Sigmoid colon (tissue), 7 donors: ENCODE measurements around the gene ZNF81. TPM values are rescaled to one million over a fixed set of nuclear protein-coding genes. Genes with fewer than 3 reads are reported as not detected.
"Not testable (repeated sequence)": the region's sequence is repeated elsewhere in the genome, so short reads cannot be mapped to it uniquely, and the experiment has no call there.

ENCODE experiments used
- DNase-seq: peaks from one replicate; pipeline ENCODE4 v3.0.0-alpha.2; 2019
- H3K27ac ChIP-seq, 4 donors: fragments of 200-600 bp; sonication (generic); one replicate each; pipeline ENCODE4 v1.5.1; 2016 to 2019; ENCODE audit warnings: mild to moderate bottlenecking in 1 of 4
- H3K27me3 ChIP-seq, 3 donors: fragments of 200-600 bp; sonication (generic); one replicate each; pipeline ENCODE4 v1.5.1; 2019; ENCODE audit warnings: mild to moderate bottlenecking in 1 of 3
- H3K36me3 ChIP-seq, 4 donors: fragments of 200-600 bp; sonication (generic); one replicate each; pipeline ENCODE4 v1.5.1; 2016 to 2019
- H3K4me1 ChIP-seq, 4 donors: fragments of 200-600 bp; sonication (generic); one replicate each; pipeline ENCODE4 v1.5.1; 2017 to 2019
- H3K4me3 ChIP-seq, 4 donors: fragments of 200-600 bp; sonication (generic); one replicate each; pipeline ENCODE4 v1.5.1; 2017 to 2019; ENCODE audit warnings: mild to moderate bottlenecking in 2 of 4, moderate library complexity in 1 of 4
- H3K9me3 ChIP-seq, 4 donors: fragments of 200-600 bp in 3 of 4; sonication (generic) in 3 of 4; one replicate each; pipeline versions ENCODE4 v1.5.1 to v1.6.1; 2013 to 2019
- CTCF ChIP-seq, 4 experiments: fragments of 450-650 bp in 3 of 4; fragments of 200-600 bp in 1 of 4; IDR thresholded peaks; one replicate each; pipeline ENCODE4 v1.5.1; 2016 to 2019; ENCODE audit warnings: antibody characterized with exemption in 4 of 4, mild to moderate bottlenecking in 3 of 4, moderate library complexity in 2 of 4
- EP300 ChIP-seq, 4 donors: sonication (generic); formaldehyde crosslinking; IDR thresholded peaks; one replicate each; pipeline ENCODE4 v1.6.1; 2017; ENCODE audit warnings: antibody characterized with exemption in 4 of 4
- POLR2A ChIP-seq, 2 donors: fragments of 450-650 bp; IDR thresholded peaks; one replicate each; pipeline ENCODE4 v1.6.1; 2016; ENCODE audit warnings: antibody characterized with exemption in 2 of 2, mild to moderate bottlenecking in 2 of 2, moderate library complexity in 2 of 2
- POLR2AphosphoS5 ChIP-seq, 4 donors: sonication (generic); formaldehyde crosslinking; IDR thresholded peaks; one replicate each; pipeline ENCODE4 v1.6.1; 2017; ENCODE audit warnings: antibody characterized with exemption in 4 of 4
- WGBS, 2 donors: extraction: QIAGEN DNeasy Blood & Tissue Kit; methylation state at CpG; one replicate each; pipeline ENCODE4 v1.1.7; 2013; 5-methylcytosine and 5-hydroxymethylcytosine counted together
- intact Hi-C: fragments of 100-400 bp; cut with DNase I; formaldehyde crosslinking; loops from one replicate; pipeline ENCODE4 v1.15.1; 2023
- polyA plus RNA-seq, 3 donors: library from polyadenylated mRNA; stranded (reverse); fragments of 200-250 nt; gene quantifications; one replicate each; pipeline ENCODE4 v1.2.3, GENCODE V29; 2013
- total RNA-seq, 4 donors: library from RNA; depleted of rRNA; stranded (reverse); fragments of >200 nt; gene quantifications; one replicate each; pipeline ENCODE4 v1.1.0, GENCODE V29; 2016
- donor health status: healthy with polysubstance abuse.
- donor health status: Bipolar disorder and iron deficiency.
- donor health status: healthy.

Gene ZNF81
- total and polyA plus RNA-seq, 7 donors, result 0.60 to 16.0 (median 4.4) TPM

DNA sequence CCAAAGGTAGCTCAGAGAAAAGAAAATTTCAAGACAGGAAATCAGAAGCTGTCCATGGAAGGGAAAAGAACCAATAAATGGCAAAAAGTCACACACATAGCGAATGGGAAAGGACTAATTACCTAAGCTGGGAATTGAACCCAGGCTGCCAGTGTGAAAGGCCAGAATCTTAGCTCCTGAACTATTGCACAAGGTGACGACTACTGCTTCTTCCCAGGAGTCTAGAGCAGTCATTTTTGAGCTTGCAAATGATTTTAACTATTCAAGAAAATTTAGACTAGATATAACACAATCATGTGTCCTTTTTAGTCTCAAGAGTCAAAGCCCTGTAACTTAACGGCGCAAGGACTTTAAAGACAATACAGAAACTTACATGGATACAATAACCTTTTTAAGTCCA is 34.1 kb upstream of the ZNF81 start:
- no peak for TF ChIP-seq CTCF (IDR thresholded peaks at IDR 0.05)
- no peak for TF ChIP-seq POLR2AphosphoS5 (IDR thresholded peaks at IDR 0.05)
- TF ChIP-seq POLR2A (IDR thresholded peaks at IDR 0.05), result no peak
- TF ChIP-seq EP300 (IDR thresholded peaks at IDR 0.05), result no peak
- H3K27me3 ChIP-seq, result no peaks in the 10 kb centered on the region
- no peaks in the 10 kb centered on the region for H3K9me3 ChIP-seq
- H3K27ac ChIP-seq, result no peak overlapping the region
- H3K36me3 ChIP-seq, result no peaks in the 10 kb centered on the region
- H3K4me1 ChIP-seq, result no peaks in the 10 kb centered on the region
- 88 to 89% methylated on average over 4 of the region's 4 CpGs for WGBS, 2 donors
- no peak for DNase-seq
- H3K4me3 ChIP-seq, result no peak overlapping the region
- intact Hi-C loops, result no loop called here

- H3K4me3 ChIP-seq, H3K36me3 ChIP-seq, DNase-seq, H3K27ac ChIP-seq, H3K9me3 ChIP-seq, H3K27me3 ChIP-seq, intact Hi-C loops, H3K4me1 ChIP-seq: not testable (repeated sequence)
- 78 to 91% methylated on average over 21 of the region's 21 CpGs for WGBS, 2 donors
Measured at GRCh38 chrX:47803103-47803502, 33.6 kb upstream of the ZNF81 start.

DNA sequence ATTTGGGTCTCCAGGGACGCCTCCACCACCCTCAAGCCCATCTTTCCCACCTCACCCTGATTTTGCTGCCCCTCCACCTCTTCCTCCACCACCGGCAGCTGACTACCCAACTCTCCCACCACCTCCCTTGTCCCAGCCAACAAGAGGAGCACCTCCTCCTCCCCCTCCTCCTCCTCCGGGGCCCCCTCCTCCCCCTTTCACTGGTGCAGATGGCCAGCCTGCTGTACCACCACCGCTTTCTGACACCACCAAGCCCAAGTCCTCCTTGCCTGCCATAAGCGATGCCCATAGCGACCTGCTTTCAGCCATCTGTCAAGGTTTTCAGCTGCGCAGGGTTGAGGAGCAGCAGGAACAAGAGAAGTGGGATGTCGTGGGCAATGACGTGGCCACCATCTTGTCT is 32.4 kb upstream of the ZNF81 start:
- Histone ChIP-seq H3K4me3 (no peak overlapping the region), H3K27me3 (no peaks in the 10 kb centered on the region), H3K4me1 (no peaks in the 10 kb centered on the region), H3K27ac (no peak overlapping the region), H3K36me3 (no peaks in the 10 kb centered on the region), H3K9me3 (no peaks in the 10 kb centered on the region)
- no peak for DNase-seq
- intact Hi-C loops, result no loop called here
- no peak for TF ChIP-seq POLR2A (IDR thresholded peaks at IDR 0.05)
- no peak for TF ChIP-seq EP300 (IDR thresholded peaks at IDR 0.05)
- 96 to 97% methylated on average over 9 of the region's 9 CpGs for WGBS, 2 donors

GRCh38 chrX:47805844-47806243 is 30.9 kb upstream of the ZNF81 start:
- DNase-seq, H3K27me3 ChIP-seq, H3K9me3 ChIP-seq, intact Hi-C loops, H3K27ac ChIP-seq, H3K4me1 ChIP-seq, H3K36me3 ChIP-seq, H3K4me3 ChIP-seq: not testable (repeated sequence)
- WGBS, 2 donors, result 13 to 44% methylated on average over 1 of the region's 1 CpG

- intact Hi-C loops, H3K4me3 ChIP-seq, H3K36me3 ChIP-seq, H3K4me1 ChIP-seq, H3K9me3 ChIP-seq, DNase-seq, H3K27ac ChIP-seq, H3K27me3 ChIP-seq: not testable (repeated sequence)
- WGBS, 2 donors, result 74 to 79% methylated on average over 13 to 14 of the region's 14 CpGs
Measured at GRCh38 chrX:47806415-47807271, 30.1 kb upstream of the ZNF81 start.

GRCh38 chrX:47807272-47807538 is 29.5 kb upstream of the ZNF81 start:
- H3K9me3 ChIP-seq, H3K36me3 ChIP-seq, H3K4me3 ChIP-seq, H3K27ac ChIP-seq, H3K4me1 ChIP-seq, H3K27me3 ChIP-seq, intact Hi-C loops, DNase-seq: not testable (repeated sequence)
- 83 to 94% methylated on average over 3 of the region's 3 CpGs for WGBS, 2 donors

DNA sequence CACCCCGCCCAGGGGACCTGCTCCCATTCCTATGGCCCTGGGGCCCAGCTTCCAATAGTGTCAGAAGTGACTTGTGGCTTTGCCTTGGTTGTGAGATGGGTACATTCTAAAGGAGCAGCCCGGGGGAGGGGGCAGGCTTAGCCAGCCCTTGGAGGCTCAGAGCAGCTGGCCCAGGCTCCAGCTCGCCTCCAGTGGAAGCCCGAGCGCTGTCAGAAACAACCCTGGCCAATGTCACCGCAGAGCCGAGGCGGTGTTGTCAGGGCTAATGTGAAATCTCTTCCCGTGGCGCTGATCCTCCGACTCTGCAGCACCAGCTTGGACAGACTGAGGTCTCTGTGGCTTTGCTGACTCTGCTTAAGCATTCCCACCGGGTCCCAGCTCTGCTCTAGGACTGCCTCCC is 29.2 kb upstream of the ZNF81 start:
- H3K9me3 ChIP-seq, result no peaks in the 10 kb centered on the region
- TF ChIP-seq EP300 (IDR thresholded peaks at IDR 0.05) (no peak), POLR2AphosphoS5 (IDR thresholded peaks at IDR 0.05) (no peak), POLR2A (IDR thresholded peaks at IDR 0.05) (no peak), CTCF (IDR thresholded peaks at IDR 0.05) (no peak)
- H3K36me3 ChIP-seq, result no peaks in the 10 kb centered on the region
- H3K27ac ChIP-seq, result no peak overlapping the region
- intact Hi-C loops, result no loop called here
- 82 to 83% methylated on average over 12 of the region's 12 CpGs for WGBS, 2 donors
- H3K27me3 ChIP-seq, result no peaks in the 10 kb centered on the region
- H3K4me1 ChIP-seq, result no peaks in the 10 kb centered on the region
- DNase-seq, result no peak
- no peak overlapping the region for H3K4me3 ChIP-seq
